Sigmoid colon (tissue), 4 donors: ENCODE data around the gene IGLL5.

ENCODE experiments used
- CTCF ChIP-seq, 4 experiments: fragments of 450-650 bp in 3 of 4; fragments of 200-600 bp in 1 of 4; IDR thresholded peaks; one replicate each; pipeline ENCODE4 v1.5.1; 2016 to 2019; ENCODE audit warnings: antibody characterized with exemption in 4 of 4, mild to moderate bottlenecking in 3 of 4, moderate library complexity in 2 of 4
- EP300 ChIP-seq, 4 donors: sonication (generic); formaldehyde crosslinking; IDR thresholded peaks; one replicate each; pipeline ENCODE4 v1.6.1; 2017; ENCODE audit warnings: antibody characterized with exemption in 4 of 4
- POLR2A ChIP-seq, 2 donors: fragments of 450-650 bp; IDR thresholded peaks; one replicate each; pipeline ENCODE4 v1.6.1; 2016; ENCODE audit warnings: antibody characterized with exemption in 2 of 2, mild to moderate bottlenecking in 2 of 2, moderate library complexity in 2 of 2
- POLR2AphosphoS5 ChIP-seq, 4 donors: sonication (generic); formaldehyde crosslinking; IDR thresholded peaks; one replicate each; pipeline ENCODE4 v1.6.1; 2017; ENCODE audit warnings: antibody characterized with exemption in 4 of 4

GRCh38 chr22:22927196-22927887, 39.7 kb downstream of the IGLL5 start:
- TF ChIP-seq CTCF (IDR thresholded peaks at IDR 0.05): no peak
- no peak for TF ChIP-seq EP300 (IDR thresholded peaks at IDR 0.05)
- no peak for TF ChIP-seq POLR2A (IDR thresholded peaks at IDR 0.05)
- TF ChIP-seq POLR2AphosphoS5 (IDR thresholded peaks at IDR 0.05): no peak
